ENCODE data around the gene CKM. TPM values are rescaled to one million over a fixed set of nuclear protein-coding genes. Genes with fewer than 3 reads are reported as not detected.

The CKM gene
- polyA plus RNA-seq (2013, experiment 1 of 2), result 0.15 TPM
- not detected for polyA plus RNA-seq (2013, experiment 2 of 2)

DNA sequence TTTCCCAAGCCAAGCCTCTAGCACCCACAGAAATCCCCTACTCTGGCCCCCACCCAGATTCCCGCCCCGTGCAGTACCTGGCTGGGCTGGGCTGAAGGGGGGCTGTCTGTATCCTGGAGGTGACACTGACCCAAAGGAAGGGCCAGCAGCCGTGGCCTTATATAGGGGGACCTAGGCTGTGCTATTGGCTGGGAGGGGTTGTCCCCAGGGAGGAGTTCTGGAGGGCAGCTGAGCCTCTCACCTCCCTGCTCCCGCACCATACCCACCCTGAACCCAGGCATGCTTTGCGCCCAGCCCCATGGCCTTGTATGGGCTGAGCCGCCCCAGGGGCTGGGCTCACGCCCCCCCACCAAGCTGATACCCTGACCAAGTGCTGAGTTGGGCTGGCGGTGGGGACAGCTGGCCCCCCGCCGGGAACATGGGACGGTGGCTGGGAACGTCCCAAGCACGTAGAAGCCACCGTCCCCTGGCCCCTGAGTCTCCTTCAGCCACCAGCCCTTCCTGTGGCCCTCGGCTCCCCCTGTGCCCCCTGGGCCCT lies at the start of gene CKM:
CKM (minus strand) TSS at position 132 of the 538 bp plus-strand sequence. CDS start 3,162 bp downstream, outside the sequence.
- H3K27me3 ChIP-seq (ENCODE audit: insufficient read depth, low read length), result peaks cover 15% of the 10 kb centered on the region
- no peaks in the 10 kb centered on the region for H3K36me3 ChIP-seq (ENCODE audit: insufficient read depth, low read length)
- peak within 1 kb of the TSS; percentile 50 for H3K9ac ChIP-seq (ENCODE audit: low read depth, low read length)
- peak within 1 kb of the TSS; percentile 41 for H3K4me3 ChIP-seq (ENCODE audit: low read length)
- WGBS, result 54% methylated on average over 15 of the region's 15 CpGs
- no peaks in the 10 kb centered on the region for H3K9me3 ChIP-seq (ENCODE audit: insufficient read depth, low read depth, low read length)
- peaks cover 5% of the 10 kb centered on the region; the same call in 1 of the 2 replicates for H3K4me1 ChIP-seq (ENCODE audit: insufficient read depth, low read length)
- no peak within 1 kb of the TSS for H3K27ac ChIP-seq (ENCODE audit: low read depth, low read length)

DNA sequence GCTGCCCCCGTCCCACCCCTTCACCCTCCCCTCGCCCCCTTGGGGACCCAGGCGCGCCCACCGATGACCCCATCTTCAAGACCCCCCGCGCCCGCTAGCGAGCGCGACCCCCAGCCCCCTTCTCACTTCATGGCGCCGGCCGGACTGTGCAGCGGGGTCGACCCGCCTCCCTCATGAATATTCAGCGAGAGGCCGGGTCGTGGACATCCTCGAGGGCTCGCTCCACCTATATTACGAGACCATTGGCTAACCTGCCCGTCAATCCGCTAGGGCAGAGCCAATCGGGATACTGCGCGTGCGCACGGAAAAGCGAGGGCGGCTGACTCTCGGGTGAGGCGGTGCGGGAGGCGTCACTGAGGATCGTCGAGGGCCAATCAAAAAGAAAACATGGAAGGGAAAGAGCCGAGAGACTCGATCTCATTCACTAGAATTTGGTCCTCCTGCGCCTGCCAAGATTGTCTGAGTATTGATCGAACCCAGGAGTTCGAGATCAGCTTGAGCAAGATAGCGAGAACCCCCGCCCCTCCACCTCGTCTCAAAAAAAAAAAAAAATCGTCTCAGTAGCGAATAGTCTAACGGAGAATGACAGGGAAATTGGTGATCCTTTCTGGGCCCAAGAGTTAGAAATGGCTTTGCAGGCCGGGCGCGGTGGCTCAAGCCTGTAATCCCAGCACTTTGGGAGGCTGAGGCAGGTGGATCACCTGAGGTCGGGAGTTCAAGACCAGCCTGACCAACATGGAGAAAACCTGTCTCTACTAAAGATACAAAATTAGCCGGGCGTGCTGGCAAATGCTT lies 47.9 kb upstream of the CKM start, which contains the start of gene ERCC2:
ERCC2 (minus strand) TSS at position 164 of the 795 bp plus-strand sequence; CDS start at position 131, 33 bp downstream.
- peak within 1 kb of the TSS; percentile 91 for H3K4me3 ChIP-seq (ENCODE audit: low read length)
- H3K9ac ChIP-seq (ENCODE audit: low read depth, low read length), result peak within 1 kb of the TSS; percentile 74
- H3K27me3 ChIP-seq (ENCODE audit: insufficient read depth, low read length), result no peaks in the 10 kb centered on the region
- H3K4me1 ChIP-seq (ENCODE audit: insufficient read depth, low read length), result peaks cover 5% of the 10 kb centered on the region; the same call in 1 of the 2 replicates
- H3K27ac ChIP-seq (ENCODE audit: low read depth, low read length), result peak within 1 kb of the TSS; percentile 61
- H3K36me3 ChIP-seq (ENCODE audit: insufficient read depth, low read length), result peaks cover 28% of the 10 kb centered on the region
- 5% methylated on average over 55 of the region's 55 CpGs for WGBS
- no peaks in the 10 kb centered on the region for H3K9me3 ChIP-seq (ENCODE audit: insufficient read depth, low read depth, low read length)

DNA sequence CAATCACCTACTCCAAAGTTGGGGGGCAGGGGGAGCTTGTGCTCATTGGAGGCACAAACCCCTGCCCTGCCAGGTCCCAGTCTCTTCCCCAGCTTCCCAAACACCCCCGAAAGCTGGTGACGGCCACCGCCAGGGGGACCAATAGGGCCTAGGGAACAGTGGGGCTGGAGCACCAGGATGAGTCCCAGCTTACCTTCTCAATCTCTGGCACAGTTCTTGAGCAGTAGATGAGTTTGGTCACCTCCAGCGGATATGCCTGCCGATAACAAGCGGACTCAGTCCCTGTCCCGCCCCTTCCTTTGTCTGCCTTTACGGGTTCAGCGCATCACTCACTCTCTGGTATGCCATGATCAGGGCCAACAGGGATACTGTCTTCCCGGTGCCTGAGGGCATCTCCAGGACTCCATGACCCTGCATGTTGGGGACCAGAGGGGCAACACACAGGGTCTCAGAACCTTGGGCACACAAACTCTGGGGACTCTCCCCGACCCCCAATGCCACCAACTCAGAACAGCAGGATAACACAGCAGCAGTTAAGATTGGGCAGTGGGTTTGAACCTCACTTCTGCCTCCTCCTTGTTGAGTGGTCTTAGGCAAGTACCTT lies 46.2 kb upstream of the CKM start:
- H3K9ac ChIP-seq (ENCODE audit: low read depth, low read length), result no peak overlapping the region
- no peaks in the 10 kb centered on the region for H3K9me3 ChIP-seq (ENCODE audit: insufficient read depth, low read depth, low read length)
- H3K4me1 ChIP-seq (ENCODE audit: insufficient read depth, low read length), result peaks cover 5% of the 10 kb centered on the region; the same call in 1 of the 2 replicates
- no peak overlapping the region for H3K27ac ChIP-seq (ENCODE audit: low read depth, low read length)
- WGBS, result 89% methylated on average over 11 of the region's 11 CpGs
- peaks cover 41% of the 10 kb centered on the region for H3K36me3 ChIP-seq (ENCODE audit: insufficient read depth, low read length)
- H3K27me3 ChIP-seq (ENCODE audit: insufficient read depth, low read length), result no peaks in the 10 kb centered on the region
- H3K4me3 ChIP-seq (ENCODE audit: low read length), result peak overlapping the region; percentile 91

DNA sequence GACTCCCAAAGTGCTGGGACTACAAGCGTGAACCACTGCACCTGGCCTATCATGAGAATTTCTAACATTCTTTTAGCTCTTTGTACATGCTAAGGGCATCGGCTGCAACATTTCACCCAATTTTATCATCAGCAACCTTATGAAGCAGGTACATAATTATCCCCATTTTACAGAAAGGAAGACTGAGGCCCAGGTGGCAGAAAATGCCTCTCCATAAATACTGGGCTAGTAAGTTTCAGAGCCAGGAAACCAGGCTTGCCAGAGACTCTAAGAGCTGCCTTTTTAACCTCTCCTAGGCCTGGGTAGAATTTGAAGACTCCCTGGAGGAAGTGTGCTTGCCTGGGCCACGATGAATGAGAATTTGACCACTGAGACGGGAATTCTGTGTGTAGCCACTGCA lies 45.5 kb upstream of the CKM start:
- no peak overlapping the region for H3K4me3 ChIP-seq (ENCODE audit: low read length)
- no peaks in the 10 kb centered on the region for H3K27me3 ChIP-seq (ENCODE audit: insufficient read depth, low read length)
- no peaks in the 10 kb centered on the region for H3K9me3 ChIP-seq (ENCODE audit: insufficient read depth, low read depth, low read length)
- H3K36me3 ChIP-seq (ENCODE audit: insufficient read depth, low read length), result peaks cover 47% of the 10 kb centered on the region
- 93% methylated on average over 4 of the region's 4 CpGs for WGBS
- H3K4me1 ChIP-seq (ENCODE audit: insufficient read depth, low read length), result peaks cover 5% of the 10 kb centered on the region; the same call in 1 of the 2 replicates
- no peak overlapping the region for H3K27ac ChIP-seq (ENCODE audit: low read depth, low read length)
- H3K9ac ChIP-seq (ENCODE audit: low read depth, low read length), result no peak overlapping the region

DNA sequence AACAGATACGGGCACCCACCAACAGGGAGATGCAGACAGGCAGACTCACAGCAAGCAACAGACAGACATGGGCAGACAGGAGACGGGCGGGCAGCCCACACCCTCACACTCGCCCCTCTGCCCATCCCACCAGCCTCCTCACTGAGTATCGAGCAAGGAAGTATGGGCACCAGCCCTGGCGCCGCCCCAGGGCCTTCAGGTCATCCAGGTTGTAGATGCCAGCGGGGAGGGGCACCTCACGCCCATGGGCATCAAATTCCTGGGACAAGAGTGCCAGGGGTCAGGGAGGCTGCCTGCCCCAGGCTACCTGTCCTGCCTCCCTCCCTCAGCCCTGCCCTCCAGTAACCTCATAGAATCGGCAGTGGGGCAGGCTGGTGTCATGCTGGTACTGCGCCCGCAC lies 42.0 kb upstream of the CKM start:
- H3K36me3 ChIP-seq (ENCODE audit: insufficient read depth, low read length), result peaks cover 71% of the 10 kb centered on the region

DNA sequence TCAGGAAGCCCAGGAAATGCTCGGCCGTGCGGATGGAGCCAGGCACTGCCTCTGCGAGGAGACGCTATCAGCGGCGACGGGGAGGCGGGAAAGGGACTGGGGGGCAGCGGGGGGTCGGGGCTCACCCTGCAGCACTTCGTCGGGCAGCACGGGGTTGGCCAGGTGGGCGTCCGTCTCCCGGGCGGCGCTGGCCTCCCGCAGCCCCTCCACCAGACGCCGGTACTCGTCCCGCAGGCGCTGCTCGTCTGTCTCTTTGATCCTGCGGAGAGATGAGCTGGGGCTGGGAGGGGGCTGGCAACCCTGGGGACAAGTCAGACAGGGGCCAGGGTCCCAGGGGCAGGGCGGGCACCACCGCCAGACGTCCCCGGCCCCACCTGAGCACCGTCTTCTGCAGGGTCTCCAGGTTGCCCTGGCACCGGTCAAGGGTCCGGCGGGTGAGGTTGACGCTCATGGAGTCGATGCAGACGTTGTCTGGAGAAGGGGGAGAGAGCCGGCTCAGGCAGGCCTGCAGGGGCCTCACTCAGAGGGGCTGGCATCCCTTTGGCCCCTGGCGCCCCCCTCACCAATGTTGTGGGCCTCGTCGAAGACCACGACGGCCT lies 41.3 kb upstream of the CKM start:
- H3K9ac ChIP-seq (ENCODE audit: low read depth, low read length), result no peak overlapping the region
- H3K4me3 ChIP-seq (ENCODE audit: low read length), result no peak overlapping the region
- H3K9me3 ChIP-seq (ENCODE audit: insufficient read depth, low read depth, low read length), result no peaks in the 10 kb centered on the region
- H3K36me3 ChIP-seq (ENCODE audit: insufficient read depth, low read length), result peaks cover 78% of the 10 kb centered on the region
- H3K27me3 ChIP-seq (ENCODE audit: insufficient read depth, low read length), result no peaks in the 10 kb centered on the region
- H3K4me1 ChIP-seq (ENCODE audit: insufficient read depth, low read length), result no peaks in the 10 kb centered on the region
- H3K27ac ChIP-seq (ENCODE audit: low read depth, low read length), result no peak overlapping the region
- 94% methylated on average over 44 of the region's 44 CpGs for WGBS

More for the DNA sequence above, 42.0 kb upstream of the CKM start:
- no peaks in the 10 kb centered on the region for H3K27me3 ChIP-seq (ENCODE audit: insufficient read depth, low read length)
- no peaks in the 10 kb centered on the region for H3K4me1 ChIP-seq (ENCODE audit: insufficient read depth, low read length)
- H3K27ac ChIP-seq (ENCODE audit: low read depth, low read length), result no peak overlapping the region
- 86% methylated on average over 12 of the region's 12 CpGs for WGBS
- no peak overlapping the region for H3K4me3 ChIP-seq (ENCODE audit: low read length)
- no peak overlapping the region for H3K9ac ChIP-seq (ENCODE audit: low read depth, low read length)
- no peaks in the 10 kb centered on the region for H3K9me3 ChIP-seq (ENCODE audit: insufficient read depth, low read depth, low read length)

DNA sequence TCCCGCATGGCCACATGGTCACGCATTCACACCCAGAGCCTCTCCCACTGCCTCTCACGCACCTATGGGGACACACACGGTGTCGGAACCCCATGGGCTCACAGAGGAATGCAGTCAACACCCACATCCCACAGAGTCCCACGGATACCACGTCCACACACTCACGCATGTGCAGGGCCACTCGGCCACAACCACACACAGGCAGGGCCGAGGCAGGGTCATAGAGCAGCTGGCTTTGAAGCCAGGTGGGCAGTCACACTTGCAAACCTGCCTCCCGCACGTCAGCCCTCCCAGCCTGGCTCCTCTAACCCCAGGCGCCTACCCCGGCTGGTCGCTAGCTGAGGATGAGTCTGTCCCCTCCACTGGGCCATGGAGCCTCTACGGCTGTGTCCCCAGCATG lies 39.6 kb upstream of the CKM start:
- Histone ChIP-seq H3K27me3 (ENCODE audit: insufficient read depth, low read length) (no peaks in the 10 kb centered on the region), H3K36me3 (ENCODE audit: insufficient read depth, low read length) (peaks cover 79% of the 10 kb centered on the region), H3K9ac (ENCODE audit: low read depth, low read length) (no peak overlapping the region), H3K9me3 (ENCODE audit: insufficient read depth, low read depth, low read length) (no peaks in the 10 kb centered on the region), H3K27ac (ENCODE audit: low read depth, low read length) (no peak overlapping the region), H3K4me1 (ENCODE audit: insufficient read depth, low read length) (no peaks in the 10 kb centered on the region), H3K4me3 (ENCODE audit: low read length) (no peak overlapping the region)
- WGBS, result 91% methylated on average over 16 of the region's 16 CpGs

DNA sequence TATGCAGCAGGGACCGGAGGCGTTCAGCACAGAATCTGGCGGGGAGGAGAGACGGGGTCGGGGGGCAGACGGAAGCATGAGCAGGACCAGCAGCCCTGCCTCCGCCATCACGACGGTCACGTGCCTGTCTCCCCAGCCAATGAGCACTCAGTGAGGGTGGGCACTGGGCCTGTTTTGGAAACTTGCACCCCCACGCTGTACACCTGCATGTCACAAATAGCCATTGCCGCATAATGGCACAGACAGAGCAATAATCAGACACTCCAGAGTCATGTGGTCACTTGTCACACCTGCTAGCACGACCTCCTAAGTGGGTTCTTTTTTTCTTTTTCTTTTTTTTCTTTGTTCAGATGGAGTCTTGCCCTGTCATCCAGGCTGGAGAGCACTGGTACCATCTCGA lies 38.9 kb upstream of the CKM start:
- H3K9ac ChIP-seq (ENCODE audit: low read depth, low read length), result no peak overlapping the region
- 97% methylated on average over 14 of the region's 14 CpGs for WGBS
- no peaks in the 10 kb centered on the region for H3K4me1 ChIP-seq (ENCODE audit: insufficient read depth, low read length)
- no peaks in the 10 kb centered on the region for H3K27me3 ChIP-seq (ENCODE audit: insufficient read depth, low read length)
- peaks cover 80% of the 10 kb centered on the region for H3K36me3 ChIP-seq (ENCODE audit: insufficient read depth, low read length)
- no peaks in the 10 kb centered on the region for H3K9me3 ChIP-seq (ENCODE audit: insufficient read depth, low read depth, low read length)
- H3K27ac ChIP-seq (ENCODE audit: low read depth, low read length), result no peak overlapping the region
- H3K4me3 ChIP-seq (ENCODE audit: low read length), result no peak overlapping the region

DNA sequence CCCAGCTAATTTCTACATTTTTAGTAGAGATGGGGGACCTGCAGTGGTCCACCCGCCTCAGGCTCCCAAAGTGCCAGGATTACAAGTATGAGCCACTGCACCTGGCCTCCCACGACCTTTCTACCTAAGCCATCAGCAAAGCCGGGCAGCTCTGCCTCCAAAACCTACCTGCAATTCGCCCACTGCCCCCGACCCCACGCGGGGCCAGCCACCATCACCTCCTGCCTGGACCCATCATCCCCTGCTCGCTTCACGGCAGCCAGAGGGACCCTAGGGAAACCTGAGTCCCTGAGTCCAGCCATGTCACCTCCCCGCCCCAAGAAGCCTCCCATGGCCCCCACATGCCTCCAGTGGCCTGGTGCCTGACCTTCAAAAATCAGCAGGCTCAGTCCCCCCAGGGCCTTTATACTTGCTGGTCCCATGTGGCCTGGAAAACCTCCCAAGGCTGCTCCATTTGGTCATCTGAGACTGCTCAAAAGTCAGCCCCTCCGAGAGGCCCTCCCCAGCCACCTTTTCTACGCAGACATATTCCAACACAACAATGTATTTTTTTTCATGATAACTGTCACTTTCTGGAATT lies 35.6 kb upstream of the CKM start:
- WGBS, result 94% methylated on average over 12 of the region's 12 CpGs
- Histone ChIP-seq H3K9me3 (ENCODE audit: insufficient read depth, low read depth, low read length) (no peaks in the 10 kb centered on the region), H3K27ac (ENCODE audit: low read depth, low read length) (no peak overlapping the region), H3K9ac (ENCODE audit: low read depth, low read length) (no peak overlapping the region), H3K4me1 (ENCODE audit: insufficient read depth, low read length) (no peaks in the 10 kb centered on the region), H3K27me3 (ENCODE audit: insufficient read depth, low read length) (no peaks in the 10 kb centered on the region), H3K36me3 (ENCODE audit: insufficient read depth, low read length) (peaks cover 89% of the 10 kb centered on the region), H3K4me3 (ENCODE audit: low read length) (no peak overlapping the region)

DNA sequence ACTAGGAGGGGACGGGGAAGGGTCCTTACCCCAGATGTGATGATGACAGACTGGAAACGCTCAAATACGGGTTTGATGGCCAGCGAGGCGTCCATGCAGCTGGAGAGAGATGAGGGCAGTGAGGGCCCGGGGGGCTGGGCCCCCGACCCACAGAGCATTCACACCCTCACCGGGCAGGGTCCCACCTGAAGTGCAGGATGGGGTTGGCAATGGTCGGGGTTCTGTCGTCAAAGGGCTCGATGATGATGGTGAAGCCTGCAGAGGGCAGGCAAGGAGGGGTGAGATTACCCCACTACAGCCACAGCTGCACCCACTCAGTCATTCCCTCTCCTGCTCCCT lies 34.7 kb upstream of the CKM start:
- Histone ChIP-seq H3K27me3 (ENCODE audit: insufficient read depth, low read length) (no peaks in the 10 kb centered on the region), H3K4me1 (ENCODE audit: insufficient read depth, low read length) (no peaks in the 10 kb centered on the region), H3K4me3 (ENCODE audit: low read length) (no peak overlapping the region), H3K27ac (ENCODE audit: low read depth, low read length) (no peak overlapping the region), H3K9me3 (ENCODE audit: insufficient read depth, low read depth, low read length) (no peaks in the 10 kb centered on the region), H3K9ac (ENCODE audit: low read depth, low read length) (no peak overlapping the region), H3K36me3 (ENCODE audit: insufficient read depth, low read length) (peaks cover 89% of the 10 kb centered on the region)
- WGBS, result 94% methylated on average over 11 of the region's 11 CpGs
